ENCODE measurements around the gene BBIP1. TPM values are rescaled to one million over a fixed set of nuclear protein-coding genes. Genes with fewer than 3 reads are reported as not detected.

BBIP1 gene
- total RNA-seq, 1 experiment from 2014 or later = 32.9 TPM

DNA sequence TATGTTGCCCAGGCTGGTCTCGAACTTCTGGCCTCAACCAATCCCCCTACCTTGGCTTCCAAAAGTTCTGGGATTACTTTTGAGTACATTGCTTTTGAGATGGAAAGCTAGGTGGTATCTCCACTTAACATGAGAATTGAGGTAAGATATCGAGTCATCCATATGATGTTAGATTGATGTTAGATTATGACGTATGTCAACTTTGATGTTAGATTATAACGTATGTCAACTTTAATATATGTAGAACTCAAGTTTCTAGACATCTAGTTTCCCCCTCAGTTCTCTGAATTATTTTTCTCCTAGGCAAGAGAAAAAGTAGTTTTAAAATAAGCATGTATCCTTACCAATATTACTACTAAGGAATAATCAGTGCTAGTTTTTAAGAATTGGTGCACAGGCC lies 20.4 kb upstream of the BBIP1 start:
- intact Hi-C loops (cut with micrococcal nuclease; ENCODE audit: unreplicated experiment) = loop anchor here (1.0 kb wide), 1 partner anchor 8 kb away; no protein-coding TSS in a partner anchor
- no peak overlapping the region for H3K27ac ChIP-seq (ENCODE audit: low read depth, low read length, poor library complexity, severe bottlenecking)
- no peak for DNase-seq (ENCODE audit: low spot score)
- ChIA-PET POLR2A (ENCODE audit: low non-redundant PET) (no interaction called here), CTCF (no interaction called here)
- H3K36me3 ChIP-seq (ENCODE audit: insufficient read depth, low read length, poor library complexity, severe bottlenecking) = peaks cover 9% of the 10 kb centered on the region
- peaks cover 5% of the 10 kb centered on the region for H3K4me1 ChIP-seq (ENCODE audit: insufficient read depth, low read length, poor library complexity, severe bottlenecking)
- no peak overlapping the region for H3K4me3 ChIP-seq (ENCODE audit: low read depth, low read length, poor library complexity, severe bottlenecking)
- H3K9me3 ChIP-seq (ENCODE audit: low read depth, low read length, poor library complexity, severe bottlenecking) = peaks cover 6% of the 10 kb centered on the region
- no peak for TF ChIP-seq EZH2 (IDR thresholded peaks at IDR 0.05; ENCODE audit: borderline replicate concordance, low read depth, low read length, poor library complexity, severe bottlenecking)
- no TSS peak for BruUV-seq (replicated peaks)
- no peaks in the 10 kb centered on the region for H3K27me3 ChIP-seq (replicated peaks; ENCODE audit: insufficient read depth, low read depth, low read length, poor library complexity)

DNA sequence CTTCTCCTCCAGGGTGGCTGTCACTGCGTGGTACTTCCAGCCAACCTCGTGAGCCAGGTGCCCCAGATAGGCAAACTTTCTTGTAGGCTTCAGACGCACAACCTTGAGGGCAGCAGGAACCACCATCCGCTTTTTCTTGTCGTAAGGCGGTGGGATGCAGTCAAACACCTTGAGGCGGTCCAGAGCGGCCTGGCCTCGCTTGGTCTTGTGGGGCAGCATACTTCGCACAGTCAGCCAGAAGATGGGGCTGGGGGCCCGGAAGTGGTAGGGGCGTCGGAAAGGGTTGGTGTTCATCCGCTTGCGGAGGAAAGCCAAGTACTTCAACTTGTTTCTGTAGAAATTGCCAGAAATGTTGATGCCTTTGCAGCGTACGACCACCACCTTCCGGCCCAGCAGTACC lies 17.8 kb upstream of the BBIP1 start:
- CTCF ChIA-PET = no interaction called here
- no TSS peak for BruUV-seq (replicated peaks)
- no peak overlapping the region for H3K27ac ChIP-seq (ENCODE audit: low read depth, low read length, poor library complexity, severe bottlenecking)
- H3K27me3 ChIP-seq (replicated peaks; ENCODE audit: insufficient read depth, low read depth, low read length, poor library complexity) = no peaks in the 10 kb centered on the region
- H3K9me3 ChIP-seq (ENCODE audit: low read depth, low read length, poor library complexity, severe bottlenecking) = no peaks in the 10 kb centered on the region
- TF ChIP-seq, protein P1, sequence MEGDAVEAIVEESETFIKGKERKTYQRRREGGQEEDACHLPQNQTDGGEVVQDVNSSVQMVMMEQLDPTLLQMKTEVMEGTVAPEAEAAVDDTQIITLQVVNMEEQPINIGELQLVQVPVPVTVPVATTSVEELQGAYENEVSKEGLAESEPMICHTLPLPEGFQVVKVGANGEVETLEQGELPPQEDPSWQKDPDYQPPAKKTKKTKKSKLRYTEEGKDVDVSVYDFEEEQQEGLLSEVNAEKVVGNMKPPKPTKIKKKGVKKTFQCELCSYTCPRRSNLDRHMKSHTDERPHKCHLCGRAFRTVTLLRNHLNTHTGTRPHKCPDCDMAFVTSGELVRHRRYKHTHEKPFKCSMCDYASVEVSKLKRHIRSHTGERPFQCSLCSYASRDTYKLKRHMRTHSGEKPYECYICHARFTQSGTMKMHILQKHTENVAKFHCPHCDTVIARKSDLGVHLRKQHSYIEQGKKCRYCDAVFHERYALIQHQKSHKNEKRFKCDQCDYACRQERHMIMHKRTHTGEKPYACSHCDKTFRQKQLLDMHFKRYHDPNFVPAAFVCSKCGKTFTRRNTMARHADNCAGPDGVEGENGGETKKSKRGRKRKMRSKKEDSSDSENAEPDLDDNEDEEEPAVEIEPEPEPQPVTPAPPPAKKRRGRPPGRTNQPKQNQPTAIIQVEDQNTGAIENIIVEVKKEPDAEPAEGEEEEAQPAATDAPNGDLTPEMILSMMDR (conservative IDR thresholded peaks at IDR 0.05; ENCODE audit: low read depth, low read length) = no peak
- TF ChIP-seq EZH2 (IDR thresholded peaks at IDR 0.05; ENCODE audit: borderline replicate concordance, low read depth, low read length, poor library complexity, severe bottlenecking) = no peak
- H3K36me3 ChIP-seq (ENCODE audit: insufficient read depth, low read length, poor library complexity, severe bottlenecking) = peaks cover under 1% of the 10 kb centered on the region
- no peaks in the 10 kb centered on the region for H3K4me1 ChIP-seq (ENCODE audit: insufficient read depth, low read length, poor library complexity, severe bottlenecking)
- POLR2A ChIA-PET (ENCODE audit: low non-redundant PET) = no interaction called here
- intact Hi-C loops (cut with micrococcal nuclease; ENCODE audit: unreplicated experiment) = no loop called here
- DNase-seq (ENCODE audit: low spot score) = no peak
- no peak overlapping the region for H3K4me3 ChIP-seq (ENCODE audit: low read depth, low read length, poor library complexity, severe bottlenecking)

DNA sequence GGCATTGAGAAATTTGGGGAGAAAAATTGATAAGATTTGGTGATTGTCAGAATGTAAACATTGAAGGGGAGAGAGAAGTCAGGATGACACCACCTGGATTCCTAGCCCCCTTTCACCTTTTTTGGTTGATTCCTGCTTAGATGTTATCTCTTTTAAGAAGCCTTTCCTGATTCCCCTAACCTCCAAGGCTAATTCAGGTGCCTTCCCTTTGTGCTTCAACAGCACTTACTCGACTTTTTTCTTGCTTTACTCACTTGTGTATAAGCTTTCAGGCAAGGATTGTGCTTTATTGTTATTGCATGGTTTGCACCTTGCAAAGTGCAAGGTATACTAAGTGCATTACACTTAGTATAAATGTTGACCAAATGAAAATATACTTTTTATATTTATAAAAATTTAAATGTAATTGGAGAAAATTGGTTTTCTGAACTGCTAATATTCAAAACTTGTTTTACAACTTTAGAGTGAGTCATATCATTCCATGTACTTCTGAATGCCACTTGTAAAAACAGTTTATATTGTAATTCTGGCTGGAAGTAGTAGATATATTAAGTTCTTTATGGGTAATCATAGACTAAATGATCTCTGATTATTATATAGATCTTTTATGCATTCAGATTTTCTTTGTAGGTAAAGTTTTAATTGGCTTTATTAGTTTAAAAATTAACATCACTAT lies 13.7 kb upstream of the BBIP1 start:
- CTCF ChIA-PET = no interaction called here
- Histone ChIP-seq H3K36me3 (ENCODE audit: insufficient read depth, low read length, poor library complexity, severe bottlenecking) (no peaks in the 10 kb centered on the region), H3K27ac (ENCODE audit: low read depth, low read length, poor library complexity, severe bottlenecking) (no peak overlapping the region), H3K4me1 (ENCODE audit: insufficient read depth, low read length, poor library complexity, severe bottlenecking) (peaks cover 10% of the 10 kb centered on the region), H3K27me3 (replicated peaks; ENCODE audit: insufficient read depth, low read depth, low read length, poor library complexity) (no peaks in the 10 kb centered on the region), H3K4me3 (ENCODE audit: low read depth, low read length, poor library complexity, severe bottlenecking) (no peak overlapping the region), H3K9me3 (ENCODE audit: low read depth, low read length, poor library complexity, severe bottlenecking) (no peaks in the 10 kb centered on the region)
- TF ChIP-seq, protein P1 (conservative IDR thresholded peaks at IDR 0.05; ENCODE audit: low read depth, low read length) = no peak
- TF ChIP-seq EZH2 (IDR thresholded peaks at IDR 0.05; ENCODE audit: borderline replicate concordance, low read depth, low read length, poor library complexity, severe bottlenecking) = no peak
- no TSS peak for BruUV-seq (replicated peaks)
- no peak for DNase-seq (ENCODE audit: low spot score)
- POLR2A ChIA-PET (ENCODE audit: low non-redundant PET) = no interaction called here
- intact Hi-C loops (cut with micrococcal nuclease; ENCODE audit: unreplicated experiment) = no loop called here

All from A673 (cell line).